ENCODE results near the gene CHD9NB. TPM values are rescaled to one million over a fixed set of nuclear protein-coding genes. Genes with fewer than 3 reads are reported as not detected.

The CHD9NB gene
- total and polyA plus RNA-seq, 11 donors, result 0.21 to 2.3 (median 0.65) TPM; not detected in 1

DNA sequence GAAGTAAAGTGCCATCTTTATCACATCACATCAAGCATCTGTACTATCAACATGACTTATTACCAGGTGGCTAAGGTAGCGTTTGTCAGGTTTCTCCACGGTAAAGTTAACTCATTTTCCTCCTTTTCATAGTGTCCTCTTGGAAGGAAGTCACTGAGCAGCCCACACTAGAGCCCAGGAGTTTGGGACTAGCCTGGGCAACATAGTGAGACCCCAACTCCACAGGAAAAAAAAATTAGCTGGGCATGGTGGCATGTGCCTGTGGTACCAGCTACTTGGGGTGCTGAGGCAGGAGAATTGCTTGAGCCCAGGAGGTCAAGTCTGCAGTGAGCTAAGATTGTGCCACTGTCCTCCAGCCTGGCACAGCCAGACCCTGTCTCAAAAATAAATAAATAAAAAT, 15.0 kb upstream of the CHD9NB start:
- H3K27me3 ChIP-seq, result no peaks in the 10 kb centered on the region
- peaks cover 0 to 9% (median 0%) of the 10 kb centered on the region in 9 donors for H3K36me3 ChIP-seq
- WGBS, 4 donors, result 82 to 89% (median 86%) methylated on average over 2 of the region's 2 CpGs
- H3K9me3 ChIP-seq, result no peaks in the 10 kb centered on the region
- ATAC-seq (no peak), DNase-seq (no peak)
- intact Hi-C loops (cut with DNase I), result loop anchor here in 1 of 10 donors (2.0 kb wide), 1 partner anchor 23 kb away; no protein-coding TSS in a partner anchor
- peak overlapping the region in 4 of 12 donors; percentile 0 to 53 (median 18) for H3K27ac ChIP-seq
- H3K4me1 ChIP-seq, result peaks cover 8 to 95% (median 50%) of the 10 kb centered on the region in 12 donors
- no peak for TF ChIP-seq POLR2A (IDR thresholded peaks at IDR 0.05)
- TF ChIP-seq, protein P1, sequence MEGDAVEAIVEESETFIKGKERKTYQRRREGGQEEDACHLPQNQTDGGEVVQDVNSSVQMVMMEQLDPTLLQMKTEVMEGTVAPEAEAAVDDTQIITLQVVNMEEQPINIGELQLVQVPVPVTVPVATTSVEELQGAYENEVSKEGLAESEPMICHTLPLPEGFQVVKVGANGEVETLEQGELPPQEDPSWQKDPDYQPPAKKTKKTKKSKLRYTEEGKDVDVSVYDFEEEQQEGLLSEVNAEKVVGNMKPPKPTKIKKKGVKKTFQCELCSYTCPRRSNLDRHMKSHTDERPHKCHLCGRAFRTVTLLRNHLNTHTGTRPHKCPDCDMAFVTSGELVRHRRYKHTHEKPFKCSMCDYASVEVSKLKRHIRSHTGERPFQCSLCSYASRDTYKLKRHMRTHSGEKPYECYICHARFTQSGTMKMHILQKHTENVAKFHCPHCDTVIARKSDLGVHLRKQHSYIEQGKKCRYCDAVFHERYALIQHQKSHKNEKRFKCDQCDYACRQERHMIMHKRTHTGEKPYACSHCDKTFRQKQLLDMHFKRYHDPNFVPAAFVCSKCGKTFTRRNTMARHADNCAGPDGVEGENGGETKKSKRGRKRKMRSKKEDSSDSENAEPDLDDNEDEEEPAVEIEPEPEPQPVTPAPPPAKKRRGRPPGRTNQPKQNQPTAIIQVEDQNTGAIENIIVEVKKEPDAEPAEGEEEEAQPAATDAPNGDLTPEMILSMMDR (IDR thresholded peaks at IDR 0.05), result no peak
- no peak overlapping the region for H3K4me3 ChIP-seq

DNA sequence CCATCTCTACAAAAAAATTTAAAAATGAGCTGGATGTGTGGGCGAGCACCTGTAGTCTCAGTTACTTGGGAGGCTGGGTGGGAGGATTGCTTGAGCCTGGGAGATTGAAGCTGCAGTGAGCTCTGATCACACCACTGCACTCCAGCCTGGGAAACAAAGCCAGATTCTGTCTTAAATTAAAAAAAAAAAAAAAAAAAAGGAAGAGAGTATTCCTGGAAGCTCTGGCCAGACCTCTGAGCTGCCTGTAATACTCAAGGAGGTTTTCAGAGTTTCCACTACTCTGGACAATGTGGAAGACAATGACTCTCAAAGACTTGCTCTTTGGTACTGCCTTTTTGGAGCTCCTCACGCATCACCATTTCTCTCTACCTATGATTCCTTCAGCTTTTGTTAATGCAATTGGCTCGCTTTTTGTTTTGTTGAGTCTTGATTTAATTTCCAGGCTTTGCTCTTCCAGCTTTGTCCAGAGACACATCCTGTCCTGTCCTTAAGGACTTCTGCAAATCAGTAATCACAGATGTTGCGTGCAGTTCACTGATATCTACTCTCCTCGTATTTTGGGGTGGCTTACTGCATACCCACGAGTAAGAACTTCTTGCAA, 12.9 kb upstream of the CHD9NB start:
- no peaks in the 10 kb centered on the region for H3K27me3 ChIP-seq
- peak; percentile 44 to 84 (median 76) for ATAC-seq
- peak in 2 of 5 donors; percentile 30 to 53 for DNase-seq
- no peaks in the 10 kb centered on the region for H3K9me3 ChIP-seq
- H3K36me3 ChIP-seq, result peaks cover 0 to 9% (median 0%) of the 10 kb centered on the region in 9 donors
- 47 to 54% (median 51%) methylated on average over 6 of the region's 6 CpGs for WGBS, 4 donors
- H3K4me1 ChIP-seq, result peaks cover 5 to 90% (median 44%) of the 10 kb centered on the region in 12 donors
- peak overlapping the region in 1 of 12 donors; percentile 1 for H3K4me3 ChIP-seq
- peak overlapping the region; percentile 39 to 82 (median 76) for H3K27ac ChIP-seq
- intact Hi-C loops (cut with DNase I), result loop anchor here in 3 of 10 donors (1.0 to 2.0 kb wide), 2 partner anchors 9 to 25 kb away; no protein-coding TSS in a partner anchor
- TF ChIP-seq, protein P1 (IDR thresholded peaks at IDR 0.05), result no peak
- TF ChIP-seq POLR2A (IDR thresholded peaks at IDR 0.05), result no peak

DNA sequence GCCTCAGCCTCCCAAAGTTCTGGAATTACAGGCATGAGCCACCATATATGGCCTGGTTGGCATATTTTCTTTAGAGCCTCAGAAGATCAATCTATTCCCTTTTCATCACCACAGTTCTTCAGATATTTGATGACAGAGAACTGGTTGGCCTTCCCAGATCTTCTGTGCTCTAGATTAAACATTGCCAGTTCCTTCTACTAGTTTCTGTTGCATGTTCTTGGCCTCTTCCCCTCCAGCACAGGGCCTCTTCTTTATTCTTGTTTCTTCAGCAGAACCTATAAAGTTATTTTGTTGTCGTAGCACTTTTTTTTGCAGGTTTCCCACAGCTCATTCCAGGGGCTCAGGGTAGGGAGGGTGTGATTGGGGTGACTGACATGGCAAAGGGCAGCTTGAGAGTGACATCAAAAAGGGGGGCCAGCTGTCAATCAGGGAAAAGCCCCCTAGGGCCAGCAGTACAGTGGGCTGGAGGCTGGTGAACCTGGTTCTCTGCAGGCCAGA, 11.4 kb upstream of the CHD9NB start:
- ATAC-seq (no peak), DNase-seq (no peak)
- no peaks in the 10 kb centered on the region for H3K27me3 ChIP-seq
- intact Hi-C loops (cut with DNase I), result loop anchor here in 1 of 10 donors (2.0 kb wide), 1 partner anchor 27 kb away; no protein-coding TSS in a partner anchor
- TF ChIP-seq, protein P1 (IDR thresholded peaks at IDR 0.05), result no peak
- TF ChIP-seq POLR2A (IDR thresholded peaks at IDR 0.05), result no peak
- 88 to 95% (median 94%) methylated on average over 1 of the region's 1 CpG for WGBS, 4 donors
- peak overlapping the region in 11 of 12 donors; percentile 27 to 80 (median 63) for H3K27ac ChIP-seq
- no peaks in the 10 kb centered on the region for H3K9me3 ChIP-seq
- peaks cover 0 to 9% (median 0%) of the 10 kb centered on the region in 9 donors for H3K36me3 ChIP-seq
- no peak overlapping the region for H3K4me3 ChIP-seq
- H3K4me1 ChIP-seq, result peaks cover 5 to 76% (median 38%) of the 10 kb centered on the region in 12 donors

DNA sequence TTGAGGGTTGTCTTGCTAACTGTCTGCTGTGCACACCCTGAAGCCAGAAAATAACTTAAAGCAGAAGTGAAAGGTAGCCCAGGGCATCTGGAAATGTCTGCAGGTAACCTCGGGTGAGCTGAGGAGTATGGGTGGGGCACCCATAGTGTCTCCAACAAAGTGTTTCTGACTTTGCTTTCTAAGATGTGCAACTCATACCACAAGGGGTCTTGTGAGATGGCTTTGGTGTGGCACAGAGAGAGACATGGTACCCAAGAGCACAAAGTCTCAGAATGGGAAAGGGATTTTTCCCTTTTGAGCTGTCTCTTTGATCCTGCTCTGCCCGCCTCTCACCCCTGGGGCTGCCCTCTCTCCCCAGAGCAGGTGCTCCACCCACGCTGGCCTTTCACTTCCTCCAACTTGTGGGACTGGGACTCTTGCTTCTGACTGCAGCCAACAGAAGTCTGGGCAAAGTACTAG, 9.0 kb upstream of the CHD9NB start:
- Histone ChIP-seq H3K4me3 (no peak overlapping the region), H3K4me1 (peaks cover 5 to 74% (median 45%) of the 10 kb centered on the region in 12 donors), H3K27ac (peak overlapping the region in 7 of 12 donors; percentile 9 to 43 (median 23)), H3K36me3 (no peaks in the 10 kb centered on the region), H3K9me3 (no peaks in the 10 kb centered on the region), H3K27me3 (no peaks in the 10 kb centered on the region)
- DNase-seq (peak in 4 of 5 donors; percentile 49 to 67 (median 60)), ATAC-seq (peak; percentile 19 to 69 (median 60))
- intact Hi-C loops (cut with DNase I), result no loop called here
- WGBS, 4 donors, result 39 to 66% (median 51%) methylated on average over 3 of the region's 3 CpGs
- TF ChIP-seq POLR2A (IDR thresholded peaks at IDR 0.05), result no peak
- TF ChIP-seq, protein P1 (IDR thresholded peaks at IDR 0.05), result no peak
